Omental fat pad (tissue), 4 donors: ENCODE measurements around the gene CREB3L2. TPM values are rescaled to one million over a fixed set of nuclear protein-coding genes. Genes with fewer than 3 reads are reported as not detected.
A peak's percentile ranks its signal among the peaks of the same experiment; 100 is the strongest.
"Not testable (repeated sequence)": the region's sequence is repeated elsewhere in the genome, so short reads cannot be mapped to it uniquely, and the experiment has no call there.

Source experiments
- ATAC-seq: fragments of 150-250 bp; one replicate; pipeline ENCODE4 v1.9.1; 2016; ENCODE audit warnings: mild to moderate bottlenecking, moderate library complexity; ENCODE audit not compliant: low FRiP score
- DNase-seq: peaks from one replicate; pipeline ENCODE4 v3.0.0-alpha.2; 2019; ENCODE audit warnings: low spot score
- CTCF ChIP-seq, 3 donors: fragments of 450-650 bp; IDR thresholded peaks; one replicate each; pipeline ENCODE4 v1.5.1; 2016 to 2017; ENCODE audit warnings: antibody characterized with exemption in 3 of 3, mild to moderate bottlenecking in 3 of 3, moderate library complexity in 2 of 3
- total RNA-seq, 4 donors: library from RNA; depleted of rRNA; stranded (reverse); fragments of >200 nt; gene quantifications; one replicate each; pipeline ENCODE4 v1.1.0, GENCODE V29; 2016

CREB3L2 gene
- total RNA-seq, 4 donors from 2014 or later: 35.6 to 50.4 (median 42.8) TPM

GRCh38 chr7:138015096-138015495, 13.2 kb upstream of the CREB3L2 start:
- TF ChIP-seq CTCF (IDR thresholded peaks at IDR 0.05): no peak
- DNase-seq (no peak), ATAC-seq (no peak)

GRCh38 chr7:138014686-138015085, 12.8 kb upstream of the CREB3L2 start:
- no peak for ATAC-seq
- DNase-seq: no peak
- no peak for TF ChIP-seq CTCF (IDR thresholded peaks at IDR 0.05)

- not testable (repeated sequence) for ATAC-seq, DNase-seq
Observed at GRCh38 chr7:138014201-138014600, 12.3 kb upstream of the CREB3L2 start.

- ATAC-seq (no peak), DNase-seq (no peak)
- TF ChIP-seq CTCF (IDR thresholded peaks at IDR 0.05): no peak
Observed at GRCh38 chr7:138009350-138009653, 7.4 kb upstream of the CREB3L2 start.

GRCh38 chr7:138008588-138009349, 6.9 kb upstream of the CREB3L2 start:
- DNase-seq (no peak), ATAC-seq (peak; percentile 50)
- peak in 2 of 3 donors; percentile 46 to 61 for TF ChIP-seq CTCF (IDR thresholded peaks at IDR 0.05)

- ATAC-seq (no peak), DNase-seq (no peak)
- no peak for TF ChIP-seq CTCF (IDR thresholded peaks at IDR 0.05)
Observed at GRCh38 chr7:138008019-138008587, 6.2 kb upstream of the CREB3L2 start.

GRCh38 chr7:138006106-138006505, 4.2 kb upstream of the CREB3L2 start:
- TF ChIP-seq CTCF (IDR thresholded peaks at IDR 0.05): no peak
- DNase-seq (no peak), ATAC-seq (no peak)
